ENCODE measurements around the gene GIMAP8.

GIMAP8 gene

GRCh38 chr7:150450491-150451001 is at the start of gene GIMAP8:
Gene GIMAP8 (plus strand): TSS chr7:150450630. CDS start chr7:150466699, 16,069 bp downstream.
- in situ Hi-C loops (cut with HindIII; ENCODE audit: low sequenced_read_pairs): no loop called here

GRCh38 chr7:150400788-150401423 is 49.5 kb upstream of the GIMAP8 start:
- in situ Hi-C loops (cut with HindIII; ENCODE audit: low sequenced_read_pairs): no loop called here

- in situ Hi-C loops (cut with HindIII; ENCODE audit: low sequenced_read_pairs): no loop called here
Measured at GRCh38 chr7:150401424-150401790, 49.0 kb upstream of the GIMAP8 start.

GRCh38 chr7:150401861-150402631 is 48.4 kb upstream of the GIMAP8 start:
- in situ Hi-C loops (cut with HindIII; ENCODE audit: low sequenced_read_pairs): no loop called here

GRCh38 chr7:150402671-150403321 is 47.6 kb upstream of the GIMAP8 start:
- in situ Hi-C loops (cut with HindIII; ENCODE audit: low sequenced_read_pairs): no loop called here

- in situ Hi-C loops (cut with HindIII; ENCODE audit: low sequenced_read_pairs): no loop called here
Measured at GRCh38 chr7:150403376-150404171, 46.9 kb upstream of the GIMAP8 start.

GRCh38 chr7:150404172-150404804 is 46.1 kb upstream of the GIMAP8 start:
- in situ Hi-C loops (cut with HindIII; ENCODE audit: low sequenced_read_pairs): no loop called here

GRCh38 chr7:150404805-150405583 is 45.4 kb upstream of the GIMAP8 start:
- in situ Hi-C loops (cut with HindIII; ENCODE audit: low sequenced_read_pairs): no loop called here

- in situ Hi-C loops (cut with HindIII; ENCODE audit: low sequenced_read_pairs): no loop called here
Measured at GRCh38 chr7:150405584-150406311, 44.7 kb upstream of the GIMAP8 start.

- in situ Hi-C loops (cut with HindIII; ENCODE audit: low sequenced_read_pairs): no loop called here
Measured at GRCh38 chr7:150406312-150406566, 44.2 kb upstream of the GIMAP8 start.

GRCh38 chr7:150406567-150407421 is 43.6 kb upstream of the GIMAP8 start:
- in situ Hi-C loops (cut with HindIII; ENCODE audit: low sequenced_read_pairs): no loop called here

GRCh38 chr7:150407588-150408392 is 42.6 kb upstream of the GIMAP8 start:
- in situ Hi-C loops (cut with HindIII; ENCODE audit: low sequenced_read_pairs): no loop called here

GRCh38 chr7:150408393-150409299 is 41.8 kb upstream of the GIMAP8 start:
- in situ Hi-C loops (cut with HindIII; ENCODE audit: low sequenced_read_pairs): no loop called here

- in situ Hi-C loops (cut with HindIII; ENCODE audit: low sequenced_read_pairs): no loop called here
Measured at GRCh38 chr7:150409300-150410030, 41.0 kb upstream of the GIMAP8 start.

- in situ Hi-C loops (cut with HindIII; ENCODE audit: low sequenced_read_pairs): no loop called here
Measured at GRCh38 chr7:150410131-150410530, 40.3 kb upstream of the GIMAP8 start.

Measured in DLD1 (cell line).